ENCODE data around the gene LELP1. TPM values are rescaled to one million over a fixed set of nuclear protein-coding genes. Genes with fewer than 3 reads are reported as not detected.

LELP1 gene
- total and polyA plus RNA-seq, 2 donors from 2014 or later = not detected

DNA sequence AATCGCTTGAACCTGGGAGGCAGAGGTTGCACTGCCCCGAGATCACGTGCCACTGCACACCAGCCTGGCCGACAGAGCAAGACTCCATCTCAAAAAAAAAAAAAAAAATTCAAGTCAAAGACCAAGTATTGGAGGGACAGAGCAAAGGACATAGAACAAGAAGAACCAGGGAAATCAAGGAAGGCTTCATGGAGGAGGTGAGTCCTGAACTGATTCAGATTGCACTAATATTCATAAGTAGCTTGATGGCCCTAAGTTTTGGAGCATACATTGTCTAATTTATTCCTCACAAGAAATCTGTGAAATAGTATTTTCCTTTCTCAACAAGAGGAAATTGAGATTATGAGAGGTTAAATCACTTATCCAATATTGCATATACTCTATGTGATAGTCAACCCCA, 10.3 kb downstream of the LELP1 start:
- H3K36me3 ChIP-seq (ENCODE audit: control insufficient read depth in 2 of 3, insufficient read depth in 3 of 3, low read length in 3 of 3) = no peaks in the 10 kb centered on the region
- FAIRE-seq = no peak
- intact Hi-C loops (cut with DNase I) = no loop called here

DNA sequence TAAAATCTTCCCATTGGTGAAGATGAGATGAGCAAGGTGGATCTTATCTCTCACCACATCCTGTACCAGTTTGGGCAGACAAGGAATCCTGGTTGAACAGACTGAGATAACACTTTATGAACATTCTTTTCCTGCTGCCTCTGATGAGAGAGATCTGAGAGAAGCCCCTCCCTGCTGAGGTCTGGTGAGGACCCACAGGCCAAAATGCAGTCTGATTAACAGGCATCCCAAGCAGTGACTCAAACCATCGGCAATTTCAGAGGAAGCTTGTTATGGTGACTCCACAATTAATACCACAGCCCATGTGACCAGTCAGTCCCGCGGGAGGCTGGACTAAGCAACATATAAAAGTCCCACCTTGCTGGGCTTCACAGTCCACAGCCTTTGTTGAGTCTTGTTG, 14.0 kb downstream of the LELP1 start, which contains the start of gene PRR9:
TSS of gene PRR9 (plus strand) at position 373 of the 400 bp plus-strand sequence. CDS start 561 bp downstream, outside the sequence.
- TF ChIP-seq, protein P1, sequence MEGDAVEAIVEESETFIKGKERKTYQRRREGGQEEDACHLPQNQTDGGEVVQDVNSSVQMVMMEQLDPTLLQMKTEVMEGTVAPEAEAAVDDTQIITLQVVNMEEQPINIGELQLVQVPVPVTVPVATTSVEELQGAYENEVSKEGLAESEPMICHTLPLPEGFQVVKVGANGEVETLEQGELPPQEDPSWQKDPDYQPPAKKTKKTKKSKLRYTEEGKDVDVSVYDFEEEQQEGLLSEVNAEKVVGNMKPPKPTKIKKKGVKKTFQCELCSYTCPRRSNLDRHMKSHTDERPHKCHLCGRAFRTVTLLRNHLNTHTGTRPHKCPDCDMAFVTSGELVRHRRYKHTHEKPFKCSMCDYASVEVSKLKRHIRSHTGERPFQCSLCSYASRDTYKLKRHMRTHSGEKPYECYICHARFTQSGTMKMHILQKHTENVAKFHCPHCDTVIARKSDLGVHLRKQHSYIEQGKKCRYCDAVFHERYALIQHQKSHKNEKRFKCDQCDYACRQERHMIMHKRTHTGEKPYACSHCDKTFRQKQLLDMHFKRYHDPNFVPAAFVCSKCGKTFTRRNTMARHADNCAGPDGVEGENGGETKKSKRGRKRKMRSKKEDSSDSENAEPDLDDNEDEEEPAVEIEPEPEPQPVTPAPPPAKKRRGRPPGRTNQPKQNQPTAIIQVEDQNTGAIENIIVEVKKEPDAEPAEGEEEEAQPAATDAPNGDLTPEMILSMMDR (IDR thresholded peaks at IDR 0.05; ENCODE audit: borderline replicate concordance, extremely low read depth, insufficient read depth) = no peak
- Histone ChIP-seq H3K27ac (ENCODE audit: low read depth in 2 of 2, low read length in 2 of 2) (no peak within 1 kb of the TSS), H3K27me3 (ENCODE audit: control insufficient read depth, insufficient read depth, low read length) (no peaks in the 10 kb centered on the region), H3K4me3 (ENCODE audit: low read length in 3 of 3) (no peak within 1 kb of the TSS), H3K9ac (ENCODE audit: low read length in 3 of 3) (no peak within 1 kb of the TSS), H3K4me1 (ENCODE audit: control insufficient read depth in 2 of 3, insufficient read depth in 2 of 3, low read depth in 1 of 3, low read length in 3 of 3) (no peaks in the 10 kb centered on the region), H3K9me3 (ENCODE audit: control insufficient read depth in 2 of 3, insufficient read depth in 1 of 3, low read length in 3 of 3) (no peaks in the 10 kb centered on the region), H3K36me3 (ENCODE audit: control insufficient read depth in 2 of 3, insufficient read depth in 3 of 3, low read length in 3 of 3) (no peaks in the 10 kb centered on the region)
- FAIRE-seq (no peak), DNase-seq (no peak)
- intact Hi-C loops (cut with DNase I) = no loop called here

More for the DNA sequence above, 10.3 kb downstream of the LELP1 start:
- H3K4me3 ChIP-seq (ENCODE audit: low read length in 3 of 3) = no peak overlapping the region
- no peak for DNase-seq
- no peaks in the 10 kb centered on the region for H3K27me3 ChIP-seq (ENCODE audit: control insufficient read depth, insufficient read depth, low read length)
- no peak overlapping the region for H3K9ac ChIP-seq (ENCODE audit: low read length in 3 of 3)
- no peaks in the 10 kb centered on the region for H3K9me3 ChIP-seq (ENCODE audit: control insufficient read depth in 2 of 3, insufficient read depth in 1 of 3, low read length in 3 of 3)
- TF ChIP-seq, protein P1 (IDR thresholded peaks at IDR 0.05; ENCODE audit: borderline replicate concordance, extremely low read depth, insufficient read depth) = no peak
- H3K27ac ChIP-seq (ENCODE audit: low read depth in 2 of 2, low read length in 2 of 2) = no peak overlapping the region
- no peaks in the 10 kb centered on the region for H3K4me1 ChIP-seq (ENCODE audit: control insufficient read depth in 2 of 3, insufficient read depth in 2 of 3, low read depth in 1 of 3, low read length in 3 of 3)

DNA sequence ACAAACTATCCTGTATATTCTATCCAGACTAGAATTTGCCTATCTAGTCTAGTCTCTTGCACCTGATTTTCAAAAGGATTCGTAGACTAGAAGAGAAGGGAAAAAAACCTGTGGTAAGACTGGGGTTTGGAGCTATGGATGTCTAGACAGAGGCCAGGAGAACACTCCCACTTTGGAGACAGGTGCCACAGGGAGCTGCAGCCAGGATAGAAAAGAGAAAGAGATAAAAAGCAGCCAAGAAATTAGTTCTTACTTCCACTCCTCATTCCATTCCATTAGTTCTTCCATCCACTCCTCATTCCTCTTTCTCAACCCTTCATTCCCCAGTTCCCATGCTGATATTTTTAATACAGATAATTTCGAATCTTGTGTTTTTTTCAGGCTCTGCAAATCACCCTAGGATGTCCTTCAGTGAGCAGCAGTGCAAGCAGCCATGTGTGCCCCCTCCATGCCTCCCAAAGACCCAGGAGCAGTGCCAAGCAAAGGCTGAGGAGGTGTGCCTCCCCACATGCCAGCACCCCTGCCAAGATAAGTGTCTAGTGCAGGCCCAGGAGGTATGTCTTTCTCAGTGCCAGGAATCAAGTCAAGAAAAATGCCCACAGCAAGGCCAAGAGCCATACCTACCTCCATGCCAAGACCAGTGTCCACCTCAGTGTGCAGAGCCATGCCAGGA, 14.7 kb downstream of the LELP1 start:
- Histone ChIP-seq H3K36me3 (ENCODE audit: control insufficient read depth in 2 of 3, insufficient read depth in 3 of 3, low read length in 3 of 3) (no peaks in the 10 kb centered on the region), H3K9ac (ENCODE audit: low read length in 3 of 3) (no peak overlapping the region), H3K27me3 (ENCODE audit: control insufficient read depth, insufficient read depth, low read length) (no peaks in the 10 kb centered on the region), H3K4me1 (ENCODE audit: control insufficient read depth in 2 of 3, insufficient read depth in 2 of 3, low read depth in 1 of 3, low read length in 3 of 3) (no peaks in the 10 kb centered on the region), H3K27ac (ENCODE audit: low read depth in 2 of 2, low read length in 2 of 2) (no peak overlapping the region), H3K9me3 (ENCODE audit: control insufficient read depth in 2 of 3, insufficient read depth in 1 of 3, low read length in 3 of 3) (no peaks in the 10 kb centered on the region), H3K4me3 (ENCODE audit: low read length in 3 of 3) (no peak overlapping the region)
- intact Hi-C loops (cut with DNase I) = no loop called here
- DNase-seq (no peak), FAIRE-seq (no peak)
- TF ChIP-seq, protein P1 (IDR thresholded peaks at IDR 0.05; ENCODE audit: borderline replicate concordance, extremely low read depth, insufficient read depth) = no peak
